Midbrain (tissue), 1 donor: ENCODE results near the gene RHOG.
A peak's percentile ranks its signal among the peaks of the same experiment; 100 is the strongest.
"Not testable (repeated sequence)": the region's sequence is repeated elsewhere in the genome, so short reads cannot be mapped to it uniquely, and the experiment has no call there.

Experiments used
- DNase-seq: peaks from one replicate; lab custom pipeline; 2025; lab: John Stamatoyannopoulos, UW

Gene RHOG

DNA sequence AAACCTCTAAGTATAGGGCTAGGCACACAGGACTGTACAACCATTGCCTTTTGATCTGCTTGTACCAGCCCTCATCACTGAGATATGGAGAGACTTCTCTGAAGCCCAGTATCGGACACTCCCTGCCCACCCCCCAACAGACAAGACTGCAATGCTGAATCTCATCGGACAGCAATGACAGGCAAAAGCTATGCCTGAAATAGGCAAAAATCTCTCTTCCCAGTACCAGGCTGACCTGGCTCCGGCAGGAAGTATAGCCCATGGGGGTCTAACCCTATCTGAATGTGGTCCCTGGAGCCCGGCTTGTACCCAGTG, 6.5 kb downstream of the RHOG start:
- no peak for DNase-seq

GRCh38 chr11:3833449-3833848, 7.3 kb downstream of the RHOG start:
- DNase-seq = no peak

GRCh38 chr11:3832816-3833215, 7.9 kb downstream of the RHOG start:
- no peak for DNase-seq

DNA sequence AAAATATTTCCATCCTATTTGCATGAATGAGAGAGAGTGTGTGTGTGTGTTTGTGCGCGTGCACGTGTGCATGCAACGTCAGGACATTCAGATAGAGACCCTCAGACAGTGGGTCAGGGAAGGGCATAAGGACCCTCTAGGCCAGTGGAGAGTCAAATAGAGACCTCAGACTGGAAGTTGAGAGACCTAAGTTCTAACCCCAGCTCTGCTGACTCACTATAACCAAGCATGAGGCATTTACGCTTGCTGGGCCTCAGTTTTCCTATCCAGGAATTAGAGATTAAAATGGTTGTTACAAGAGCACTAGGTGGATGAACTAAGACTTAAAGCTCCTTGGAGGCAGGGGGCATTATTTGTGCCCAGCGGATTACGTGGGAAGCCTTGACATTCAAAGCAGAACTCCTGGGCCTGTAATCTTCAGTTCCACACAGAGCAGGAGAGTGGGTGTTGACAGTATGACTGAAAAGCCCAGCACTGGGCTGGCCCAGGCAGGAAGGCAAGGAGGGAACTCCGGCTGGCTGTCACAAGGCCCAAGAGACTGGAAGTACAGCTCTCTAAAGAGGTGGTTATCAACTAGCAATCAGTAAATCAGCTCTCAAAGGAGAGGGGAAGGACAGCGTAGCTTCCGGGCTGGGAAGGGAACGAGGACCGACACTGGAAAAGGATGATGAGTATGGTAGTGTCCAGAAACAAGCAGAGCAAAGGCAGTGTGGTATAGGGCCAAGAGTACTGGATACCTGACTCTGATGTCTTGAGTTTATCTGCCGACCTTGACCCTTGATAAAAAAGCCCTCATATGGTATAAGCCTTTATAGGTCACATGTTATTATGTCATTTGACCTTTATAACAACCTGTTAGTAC, 9.2 kb downstream of the RHOG start:
- DNase-seq = no peak

DNA sequence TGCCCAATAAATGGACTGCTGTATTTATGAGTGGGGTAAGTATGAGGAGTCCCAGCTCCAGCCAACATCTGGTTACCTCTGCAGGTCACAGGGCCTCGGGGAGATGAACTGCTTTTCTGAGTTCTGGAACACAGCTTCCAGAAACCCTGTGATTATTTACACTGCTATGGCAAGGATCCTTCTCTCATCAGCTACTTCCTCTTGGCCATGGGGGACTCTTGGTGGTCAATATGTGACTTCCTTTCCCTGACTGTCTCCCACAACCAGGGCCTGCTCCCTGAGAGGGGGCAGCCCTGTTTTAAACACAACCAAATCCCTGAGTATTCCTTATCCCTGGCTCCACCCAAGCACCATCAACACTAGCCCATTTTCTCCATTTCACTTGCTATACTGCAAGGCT, 10.0 kb downstream of the RHOG start:
- DNase-seq = no peak

DNA sequence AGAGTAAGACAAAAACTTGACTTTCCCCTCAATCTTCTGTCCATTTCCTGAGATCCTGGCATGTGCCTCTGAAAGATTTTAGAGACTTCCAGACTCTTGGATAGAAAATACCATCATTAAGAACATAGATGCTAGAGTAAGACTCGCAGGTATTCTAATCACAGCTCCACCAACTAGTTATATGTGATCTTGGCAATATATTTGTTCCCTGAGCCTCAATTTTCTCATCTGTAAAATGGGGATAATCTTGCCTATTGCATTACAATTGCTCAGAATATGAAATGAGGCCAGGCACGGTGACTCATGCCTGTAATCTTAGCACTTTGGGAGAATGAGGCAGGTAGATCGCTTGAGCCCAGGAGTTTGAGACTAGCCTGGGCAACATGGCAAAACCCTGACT, 10.7 kb downstream of the RHOG start:
- no peak for DNase-seq

DNA sequence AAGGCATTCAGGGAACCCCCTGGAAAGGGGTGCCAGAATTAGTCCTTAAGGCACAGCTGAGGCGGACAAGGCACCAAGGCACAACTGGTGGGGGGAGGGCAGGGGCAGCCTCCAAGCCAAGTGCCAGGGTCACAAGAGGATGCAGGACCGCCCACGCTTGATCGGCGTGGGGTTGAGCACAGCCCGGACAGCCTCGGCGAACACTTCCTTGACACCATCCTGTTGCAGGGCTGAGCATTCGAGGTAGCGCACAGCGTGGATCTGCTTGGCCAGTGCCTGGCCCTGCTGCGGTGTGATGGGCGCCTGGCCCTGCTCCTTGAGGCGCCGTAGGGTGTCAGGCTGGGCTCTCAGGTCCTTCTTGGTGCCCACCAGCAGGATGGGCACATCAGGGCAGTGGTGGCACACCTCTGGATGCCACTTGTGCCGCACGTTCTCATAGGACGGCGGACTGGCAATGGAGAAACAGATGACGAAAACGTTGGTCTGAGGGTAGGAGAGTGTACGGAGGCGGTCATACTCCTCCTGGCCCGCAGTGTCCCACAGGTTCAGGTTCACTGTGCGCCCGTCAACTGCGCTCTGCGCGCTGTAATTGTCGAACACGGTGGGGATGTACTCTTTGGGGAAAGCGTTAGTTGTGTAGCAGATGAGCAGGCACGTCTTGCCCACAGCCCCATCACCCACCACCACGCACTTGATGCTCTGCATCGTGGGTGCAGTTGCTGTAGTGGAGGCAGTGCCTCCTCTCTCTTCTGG, 13.1 kb downstream of the RHOG start:
- peak; percentile 30 for DNase-seq

GRCh38 chr11:3826721-3827120, 14.0 kb downstream of the RHOG start:
- peak; percentile 89 for DNase-seq

- DNase-seq = no peak
Measured at GRCh38 chr11:3825473-3826154, 15.1 kb downstream of the RHOG start.

- DNase-seq = peak; percentile 56
Measured at GRCh38 chr11:3824714-3825472, 15.9 kb downstream of the RHOG start.

DNA sequence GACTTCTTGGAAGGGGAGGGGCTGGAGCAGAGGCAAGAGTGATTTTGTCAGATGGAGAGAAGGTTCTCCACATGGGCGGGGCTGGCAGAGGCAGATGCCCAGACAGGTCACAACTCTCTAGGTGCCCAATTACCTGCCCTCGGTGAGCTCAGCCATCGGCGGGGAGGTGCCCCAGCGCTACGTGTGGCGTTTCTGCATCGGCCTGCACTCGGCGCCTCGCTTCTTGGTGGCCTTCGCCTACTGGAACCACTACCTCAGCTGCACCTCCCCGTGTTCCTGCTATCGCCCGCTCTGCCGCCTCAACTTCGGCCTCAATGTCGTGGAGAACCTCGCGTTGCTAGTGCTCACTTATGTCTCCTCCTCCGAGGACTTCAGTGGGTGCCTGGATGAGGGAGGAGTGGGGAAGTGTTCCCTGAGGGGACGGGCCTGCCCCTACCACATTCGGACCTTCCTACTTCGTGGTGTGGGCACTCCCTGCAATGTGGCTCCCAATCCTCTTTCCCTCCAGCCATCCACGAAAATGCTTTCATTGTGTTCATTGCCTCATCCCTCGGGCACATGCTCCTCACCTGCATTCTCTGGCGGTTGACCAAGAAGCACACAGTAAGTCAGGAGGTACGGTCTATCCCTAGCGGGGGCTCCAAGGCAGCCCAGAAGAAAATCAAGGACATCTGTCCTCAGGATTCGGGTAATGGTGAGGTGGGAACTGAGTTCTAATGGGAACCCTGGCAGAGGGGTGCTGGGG, 16.8 kb downstream of the RHOG start:
- DNase-seq = no peak

- DNase-seq = no peak
Measured at GRCh38 chr11:3823303-3823702, 17.5 kb downstream of the RHOG start.

GRCh38 chr11:3822312-3822711, 18.4 kb downstream of the RHOG start:
- no peak for DNase-seq

DNA sequence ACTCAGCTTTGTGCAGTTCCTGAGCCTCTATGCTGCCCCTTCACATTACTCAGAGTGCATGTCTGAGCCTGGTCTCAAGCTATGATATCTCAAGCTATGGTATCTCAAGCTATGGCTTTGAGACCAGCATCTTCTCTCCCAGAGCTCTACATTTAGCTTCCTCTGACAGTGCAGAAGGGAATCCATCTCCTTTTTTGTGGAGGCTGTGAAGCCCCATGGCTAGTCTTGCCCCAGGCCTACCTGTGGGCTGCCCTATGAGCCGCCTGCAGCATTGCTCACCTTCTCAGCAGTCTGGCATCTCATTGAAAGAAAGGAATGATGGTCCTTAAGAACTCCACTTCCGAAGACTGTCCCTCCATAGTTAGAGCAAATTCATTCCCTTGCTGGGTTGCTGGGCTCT, 19.8 kb downstream of the RHOG start:
- DNase-seq = no peak

- no peak for DNase-seq
Measured at GRCh38 chr11:3817181-3817800, 23.5 kb downstream of the RHOG start.

DNA sequence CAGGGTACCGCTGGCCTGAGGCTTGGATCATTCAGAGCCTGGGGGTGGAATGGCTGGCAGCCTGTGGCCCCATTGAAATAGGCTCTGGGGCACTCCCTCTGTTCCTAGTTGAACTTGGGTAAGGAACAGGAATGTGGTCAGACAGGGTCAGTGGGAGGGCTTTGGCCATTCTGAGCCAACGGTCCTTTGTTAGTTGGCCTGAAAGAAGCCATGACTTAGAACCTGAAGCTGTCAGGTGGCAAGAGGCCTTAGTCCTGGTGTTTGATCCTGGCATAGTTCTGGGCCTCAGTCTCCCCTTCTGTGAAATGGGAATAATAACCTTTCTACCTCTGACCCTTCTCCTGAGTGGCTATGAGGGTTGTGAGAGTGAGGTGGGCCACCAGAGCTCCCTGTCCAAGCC, 24.1 kb downstream of the RHOG start:
- DNase-seq = no peak

DNA sequence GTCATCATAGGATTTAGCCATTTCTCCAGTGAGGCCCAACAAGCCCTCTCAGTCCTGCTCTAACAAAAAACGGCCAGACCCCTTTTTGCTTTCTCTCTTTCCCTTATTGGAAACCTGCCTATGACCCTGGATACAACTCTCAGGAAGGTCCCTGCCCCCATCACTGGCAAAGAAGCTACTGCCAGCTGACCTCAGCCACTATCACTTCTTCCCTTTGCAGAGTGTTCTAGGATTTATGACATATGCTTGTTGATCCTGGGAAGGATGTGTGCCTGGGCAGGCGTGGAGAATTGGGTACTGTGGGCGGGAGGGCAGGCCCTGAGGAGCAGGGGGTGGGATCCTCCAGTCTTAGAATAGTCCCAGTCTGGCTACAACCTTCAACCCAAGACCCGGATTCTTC, 24.9 kb downstream of the RHOG start:
- no peak for DNase-seq

GRCh38 chr11:3814832-3815231, 25.9 kb downstream of the RHOG start:
- not testable (repeated sequence) for DNase-seq

GRCh38 chr11:3810951-3811350, 29.8 kb downstream of the RHOG start:
- DNase-seq = no peak

- no peak for DNase-seq
Measured at GRCh38 chr11:3810446-3810845, 30.3 kb downstream of the RHOG start.

GRCh38 chr11:3809624-3809928, 31.2 kb downstream of the RHOG start:
- no peak for DNase-seq
